A549 (cell line): ENCODE results near the gene SLC16A9. TPM values are rescaled to one million over a fixed set of nuclear protein-coding genes. Genes with fewer than 3 reads are reported as not detected.

Experiments
- ATAC-seq, 2 experiments: fragments of 200-7000 bp in 1 of 2; fragments of >200 bp in 1 of 2; cut with Nextera tagmentation in 1 of 2; cut with Tn5 transposase in 1 of 2; 3 replicates each; pipeline versions ENCODE4 v1.8.0 to v1.9.1; 2018 to 2020; ENCODE audit warnings: mild to moderate bottlenecking in 1 of 2, moderate library complexity in 1 of 2
- CTCF ChIA-PET: fragments of 300-600 bp; sonication (Branson Sonifier 250); formaldehyde crosslinking; extraction: SDS; loops from one replicate; lab custom pipeline; 2021; ENCODE audit warnings: antibody characterized with exemption, inconsistent platforms; lab: Yijun Ruan, JAX
- POLR2A ChIA-PET: fragments of 350-600 bp; formaldehyde crosslinking; extraction: SDS; loops from one replicate; lab custom pipeline; 2021; ENCODE audit warnings: antibody characterized with exemption, inconsistent platforms; lab: Yijun Ruan, JAX
- DNase-seq, 2 experiments: peaks; one replicate each; pipeline versions ENCODE4 v3.0.0 to v3.0.0-alpha.2; 2011 to 2016; ENCODE audit warnings: low read depth in 1 of 2, low spot score in 1 of 2
- FAIRE-seq: peaks from 2 replicates; lab custom pipeline; 2011; peaks lifted over from hg19 to GRCh38; lab: Jason Lieb, UNC
- H3K27ac ChIP-seq, 2 experiments: fragments of >200 bp; sonication (Bioruptor Twin); formaldehyde crosslinking; 3 replicates each; pipeline ENCODE4 v1.5.1; 2016 to 2017
- H3K4me1 ChIP-seq: fragments of >200 bp; sonication (Bioruptor Twin); formaldehyde crosslinking; 3 replicates; pipeline ENCODE4 v1.6.1; 2016
- H3K4me2 ChIP-seq: fragments of >200 bp; sonication (Bioruptor Twin); formaldehyde crosslinking; 3 replicates; pipeline ENCODE4 v1.6.1; 2016
- H3K4me3 ChIP-seq: fragments of >200 bp; sonication (Bioruptor Twin); formaldehyde crosslinking; 3 replicates; pipeline ENCODE4 v1.5.1; 2016
- H3K9me3 ChIP-seq: fragments of >200 bp; sonication (Bioruptor Twin); formaldehyde crosslinking; 3 replicates; pipeline ENCODE4 v1.6.1; 2016
- CBX2 ChIP-seq: fragments of 200-600 bp; sonication (generic); IDR thresholded peaks from 2 replicates; pipeline ENCODE4 v1.6.1; 2016; ENCODE audit warnings: low read depth, mild to moderate bottlenecking, borderline replicate concordance
- CBX8 ChIP-seq: fragments of 200-600 bp; sonication (generic); IDR thresholded peaks from 2 replicates; pipeline ENCODE4 v1.6.1; 2016
- CEBPB ChIP-seq, 2 experiments: fragments of >200 bp in 1 of 2; sonication (Bioruptor Twin) in 1 of 2; formaldehyde crosslinking in 1 of 2; IDR thresholded peaks; 2 replicates each; pipeline ENCODE4 v1.6.1; 2012 to 2016
- CHD2 ChIP-seq: fragments of 150-350 bp; IDR thresholded peaks from 2 replicates; pipeline ENCODE4 v1.6.1; 2014; ENCODE audit warnings: low read length; ENCODE audit not compliant: partially characterized antibody
- EHMT2 ChIP-seq: fragments of 200-600 bp; sonication (generic); IDR thresholded peaks from 2 replicates; pipeline ENCODE4 v1.6.1; 2016; ENCODE audit warnings: antibody characterized with exemption, low read depth, mild to moderate bottlenecking, moderate library complexity
- EP300 ChIP-seq, 2 experiments: fragments of >200 bp; sonication (Bioruptor Twin); formaldehyde crosslinking; IDR thresholded peaks; 2 replicates in 1 of 2; 3 replicates in 1 of 2; pipeline ENCODE4 v1.6.1; 2016 to 2017
- ESRRA ChIP-seq: fragments of 150-350 bp; IDR thresholded peaks from 2 replicates; pipeline ENCODE4 v1.6.1; 2014; ENCODE audit warnings: mild to moderate bottlenecking, low read length, borderline replicate concordance
- FOSL2 ChIP-seq, 2 experiments: fragments of 450-650 bp in 1 of 2; fragments of >200 bp in 1 of 2; sonication (Bioruptor Twin) in 1 of 2; formaldehyde crosslinking; IDR thresholded peaks; 2 replicates each; pipeline versions ENCODE4 v1.5.0 to v1.6.1; 2016 to 2020; ENCODE audit warnings: mild to moderate bottlenecking in 1 of 2, moderate library complexity in 1 of 2
- FOXS1 ChIP-seq: fragments of 250-450 bp; sonication (Bioruptor Pico); IDR thresholded peaks from 2 replicates; pipeline ENCODE4 v1.5.0; 2020; ENCODE audit warnings: mild to moderate bottlenecking, moderate library complexity
- GATA3 ChIP-seq: IDR thresholded peaks from 2 replicates; pipeline ENCODE4 v1.6.1; 2012; ENCODE audit warnings: borderline replicate concordance
- HDAC2 ChIP-seq: fragments of 200-600 bp; sonication (generic); IDR thresholded peaks from 2 replicates; pipeline ENCODE4 v1.6.1; 2016
- HOXB5 ChIP-seq: fragments of 250-450 bp; sonication (Bioruptor Pico); IDR thresholded peaks from 2 replicates; pipeline ENCODE4 v1.5.0; 2020; ENCODE audit warnings: mild to moderate bottlenecking, moderate library complexity
- KDM1A ChIP-seq: fragments of 200-600 bp; sonication (generic); IDR thresholded peaks from 2 replicates; pipeline ENCODE4 v1.6.1; 2016; ENCODE audit warnings: low read depth, mild to moderate bottlenecking
- MAZ ChIP-seq: fragments of 150-350 bp; IDR thresholded peaks from 2 replicates; pipeline ENCODE4 v1.6.1; 2014; ENCODE audit warnings: antibody characterized with exemption, low read depth, low read length, borderline replicate concordance
- NFE2L2 ChIP-seq: fragments of 150-350 bp; conservative IDR thresholded peaks from 2 replicates; pipeline ENCODE4 v1.6.1; 2014; ENCODE audit warnings: low read length
- NPAS2 ChIP-seq: fragments of 250-450 bp; sonication (Bioruptor Pico); IDR thresholded peaks from 2 replicates; pipeline ENCODE4 v1.8.0; 2022; ENCODE audit warnings: mild to moderate bottlenecking, moderate library complexity, borderline replicate concordance
- PHF8 ChIP-seq: fragments of 200-600 bp; sonication (generic); IDR thresholded peaks from 2 replicates; pipeline ENCODE4 v1.6.1; 2016; ENCODE audit warnings: low read depth, mild to moderate bottlenecking, antibody characterized with exemption, moderate library complexity, borderline replicate concordance
- RARB ChIP-seq: fragments of 250-450 bp; sonication (Bioruptor Pico); IDR thresholded peaks from 2 replicates; pipeline ENCODE4 v1.8.0; 2021; ENCODE audit warnings: mild to moderate bottlenecking, moderate library complexity
- RCOR1 ChIP-seq: fragments of 150-350 bp; IDR thresholded peaks from 2 replicates; pipeline ENCODE4 v1.6.1; 2014; ENCODE audit warnings: antibody characterized with exemption, low read length, low read depth
- RFX5 ChIP-seq: fragments of 450-650 bp; IDR thresholded peaks from 2 replicates; pipeline ENCODE4 v1.7.1; 2014; ENCODE audit warnings: antibody characterized with exemption, mild to moderate bottlenecking, moderate library complexity
- SREBF2 ChIP-seq: fragments of 450-650 bp; IDR thresholded peaks from 2 replicates; pipeline ENCODE4 v1.6.1; 2014; ENCODE audit warnings: mild to moderate bottlenecking, moderate library complexity
- ZC3H11A ChIP-seq: fragments of 450-650 bp; IDR thresholded peaks from 2 replicates; pipeline ENCODE4 v1.6.1; 2014; ENCODE audit warnings: antibody characterized with exemption, mild to moderate bottlenecking
- WGBS: methylation state at CpG from one replicate; pipeline ENCODE4 v1.1.6; 2017; ENCODE audit errors: missing lambda C conversion rate; 5-methylcytosine and 5-hydroxymethylcytosine counted together
- polyA plus RNA-seq, 4 experiments: library from polyadenylated mRNA; depleted of rRNA in 3 of 4; stranded (reverse); fragments of >200 nt; fragmentation: RNase III in 1 of 4; extraction: RNeasy Plus Mini Kit Qiagen cat#74134 plus additional on column Dnase treatment in 1 of 4; gene quantifications; 2 replicates in 3 of 4; 3 replicates in 1 of 4; pipeline ENCODE4 v1.2.3, GENCODE V29; 2011 to 2017
- TF ChIP-seq, protein P1 (sequence below): IDR thresholded peaks from 2 replicates; pipeline ENCODE4 v1.6.1; 2012
- TF ChIP-seq, protein P2 (sequence below): IDR thresholded peaks from 2 replicates; pipeline ENCODE4 v1.6.1; 2012
- TF ChIP-seq, protein P3 (sequence below): fragments of 200-600 bp; sonication (generic); IDR thresholded peaks from 2 replicates; pipeline ENCODE4 v1.6.1; 2016; ENCODE audit warnings: antibody characterized with exemption, mild to moderate bottlenecking, moderate library complexity
- TF ChIP-seq, protein P4 (sequence below): IDR thresholded peaks from 2 replicates; pipeline ENCODE4 v1.6.1; 2012; ENCODE audit warnings: low read depth, borderline replicate concordance
- TF ChIP-seq, protein P5 (sequence below): fragments of 450-650 bp; IDR thresholded peaks from 2 replicates; pipeline ENCODE4 v1.6.1; 2014; ENCODE audit warnings: antibody characterized with exemption
- TF ChIP-seq, protein P6 (sequence below): fragments of >200 bp; sonication (Bioruptor Twin); formaldehyde crosslinking; IDR thresholded peaks from 3 replicates; pipeline ENCODE4 v1.5.1; 2016

SLC16A9 gene
- polyA plus RNA-seq, 2 of the 4 experiments (the other 2 are of a cell fraction), result 0.04 to 0.49 TPM

DNA sequence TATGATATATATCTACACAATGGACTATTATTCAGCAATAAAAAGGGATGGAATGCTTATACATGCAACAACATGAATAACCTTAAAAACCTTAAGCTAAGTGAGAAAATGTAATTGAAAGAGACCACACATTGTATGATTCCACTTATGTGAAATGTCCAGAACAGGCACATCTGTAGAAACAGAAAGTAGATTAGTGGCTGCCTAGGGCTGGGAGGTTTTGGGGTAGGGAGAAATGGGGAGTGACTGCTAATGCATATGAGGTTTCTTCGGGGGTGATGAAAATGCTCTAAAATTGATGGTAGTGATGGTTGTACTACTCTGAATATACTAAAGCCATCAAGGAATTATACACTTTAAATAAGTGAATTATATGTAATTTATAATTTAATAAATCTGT, 14.7 kb downstream of the SLC16A9 start:
- no peak for DNase-seq
- TF ChIP-seq PHF8 (no peak), RCOR1 (no peak), GATA3 (no peak), HOXB5 (CRISPR knock-in tag) (no peak), CBX2 (no peak), CBX8 (no peak), ESRRA (no peak), RFX5 (no peak), NFE2L2 (no peak)
- TF ChIP-seq, protein P1, sequence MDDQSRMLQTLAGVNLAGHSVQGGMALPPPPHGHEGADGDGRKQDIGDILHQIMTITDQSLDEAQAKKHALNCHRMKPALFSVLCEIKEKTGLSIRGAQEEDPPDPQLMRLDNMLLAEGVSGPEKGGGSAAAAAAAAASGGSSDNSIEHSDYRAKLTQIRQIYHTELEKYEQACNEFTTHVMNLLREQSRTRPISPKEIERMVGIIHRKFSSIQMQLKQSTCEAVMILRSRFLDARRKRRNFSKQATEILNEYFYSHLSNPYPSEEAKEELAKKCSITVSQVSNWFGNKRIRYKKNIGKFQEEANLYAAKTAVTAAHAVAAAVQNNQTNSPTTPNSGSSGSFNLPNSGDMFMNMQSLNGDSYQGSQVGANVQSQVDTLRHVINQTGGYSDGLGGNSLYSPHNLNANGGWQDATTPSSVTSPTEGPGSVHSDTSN, result no peak
- TF ChIP-seq, protein P2, sequence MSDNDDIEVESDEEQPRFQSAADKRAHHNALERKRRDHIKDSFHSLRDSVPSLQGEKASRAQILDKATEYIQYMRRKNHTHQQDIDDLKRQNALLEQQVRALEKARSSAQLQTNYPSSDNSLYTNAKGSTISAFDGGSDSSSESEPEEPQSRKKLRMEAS, result no peak
- TF ChIP-seq, all 56 proteins: peak for 0
- WGBS, result 4% methylated on average over 1 of the region's 1 CpG
- ChIA-PET CTCF (interaction anchor here (0.5 kb wide), 1 partner anchor 55 kb away, joined by 3 read pairs; no protein-coding TSS in a partner anchor), POLR2A (no interaction called here)
- ATAC-seq (no peak), FAIRE-seq (no peak)
- Histone ChIP-seq H3K4me1 (no peaks in the 10 kb centered on the region), H3K9me3 (no peaks in the 10 kb centered on the region), H3K27ac (no peak overlapping the region), H3K4me3 (no peak overlapping the region), H3K4me2 (no peak overlapping the region)

DNA sequence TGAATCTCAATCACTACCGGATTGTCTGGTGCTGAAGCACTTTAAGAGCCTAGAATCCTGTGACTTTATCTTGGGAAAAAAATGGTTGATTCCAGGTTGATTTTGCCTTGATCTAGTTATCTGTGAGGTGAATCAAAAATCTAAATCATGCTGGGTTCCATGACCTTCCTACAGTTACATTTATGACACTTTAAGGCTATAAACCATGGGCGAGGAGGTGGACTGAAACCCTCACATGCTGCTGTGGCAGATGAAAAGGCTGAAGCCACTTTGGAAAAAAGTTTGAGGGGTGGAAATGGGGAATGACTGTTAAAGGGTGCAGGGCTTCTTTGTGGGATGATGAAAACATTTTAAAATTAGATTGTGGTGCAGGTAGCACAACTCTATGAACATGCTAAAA, 17.5 kb downstream of the SLC16A9 start:
- H3K4me3 ChIP-seq, result no peak overlapping the region
- FAIRE-seq (no peak), ATAC-seq (no peak), DNase-seq (no peak)
- H3K4me1 ChIP-seq, result no peaks in the 10 kb centered on the region
- ChIA-PET CTCF (interaction anchor here (0.6 kb wide), 1 partner anchor 1800 kb away, joined by 3 read pairs; no protein-coding TSS in a partner anchor), POLR2A (no interaction called here)
- WGBS, result 18% methylated on average over 2 of the region's 2 CpGs
- H3K4me2 ChIP-seq, result no peak overlapping the region
- no peak overlapping the region for H3K27ac ChIP-seq
- TF ChIP-seq, protein P1, result no peak
- TF ChIP-seq CHD2 (no peak), ZC3H11A (no peak), EHMT2 (no peak), CBX8 (no peak), FOSL2 (IDR thresholded peaks at IDR 0.05) (no peak), FOSL2 (CRISPR knock-in tag; IDR thresholded peaks at IDR 0.05) (no peak), KDM1A (no peak), FOXS1 (CRISPR knock-in tag) (no peak), SREBF2 (no peak), RARB (CRISPR knock-in tag) (no peak), RFX5 (no peak), EP300 (IDR thresholded peaks at IDR 0.05) (no peak), HDAC2 (no peak), NPAS2 (CRISPR knock-in tag) (no peak), MAZ (no peak), CEBPB (IDR thresholded peaks at IDR 0.05) (no peak)
- TF ChIP-seq, protein P3, sequence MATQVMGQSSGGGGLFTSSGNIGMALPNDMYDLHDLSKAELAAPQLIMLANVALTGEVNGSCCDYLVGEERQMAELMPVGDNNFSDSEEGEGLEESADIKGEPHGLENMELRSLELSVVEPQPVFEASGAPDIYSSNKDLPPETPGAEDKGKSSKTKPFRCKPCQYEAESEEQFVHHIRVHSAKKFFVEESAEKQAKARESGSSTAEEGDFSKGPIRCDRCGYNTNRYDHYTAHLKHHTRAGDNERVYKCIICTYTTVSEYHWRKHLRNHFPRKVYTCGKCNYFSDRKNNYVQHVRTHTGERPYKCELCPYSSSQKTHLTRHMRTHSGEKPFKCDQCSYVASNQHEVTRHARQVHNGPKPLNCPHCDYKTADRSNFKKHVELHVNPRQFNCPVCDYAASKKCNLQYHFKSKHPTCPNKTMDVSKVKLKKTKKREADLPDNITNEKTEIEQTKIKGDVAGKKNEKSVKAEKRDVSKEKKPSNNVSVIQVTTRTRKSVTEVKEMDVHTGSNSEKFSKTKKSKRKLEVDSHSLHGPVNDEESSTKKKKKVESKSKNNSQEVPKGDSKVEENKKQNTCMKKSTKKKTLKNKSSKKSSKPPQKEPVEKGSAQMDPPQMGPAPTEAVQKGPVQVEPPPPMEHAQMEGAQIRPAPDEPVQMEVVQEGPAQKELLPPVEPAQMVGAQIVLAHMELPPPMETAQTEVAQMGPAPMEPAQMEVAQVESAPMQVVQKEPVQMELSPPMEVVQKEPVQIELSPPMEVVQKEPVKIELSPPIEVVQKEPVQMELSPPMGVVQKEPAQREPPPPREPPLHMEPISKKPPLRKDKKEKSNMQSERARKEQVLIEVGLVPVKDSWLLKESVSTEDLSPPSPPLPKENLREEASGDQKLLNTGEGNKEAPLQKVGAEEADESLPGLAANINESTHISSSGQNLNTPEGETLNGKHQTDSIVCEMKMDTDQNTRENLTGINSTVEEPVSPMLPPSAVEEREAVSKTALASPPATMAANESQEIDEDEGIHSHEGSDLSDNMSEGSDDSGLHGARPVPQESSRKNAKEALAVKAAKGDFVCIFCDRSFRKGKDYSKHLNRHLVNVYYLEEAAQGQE, result no peak
- TF ChIP-seq, protein P4, sequence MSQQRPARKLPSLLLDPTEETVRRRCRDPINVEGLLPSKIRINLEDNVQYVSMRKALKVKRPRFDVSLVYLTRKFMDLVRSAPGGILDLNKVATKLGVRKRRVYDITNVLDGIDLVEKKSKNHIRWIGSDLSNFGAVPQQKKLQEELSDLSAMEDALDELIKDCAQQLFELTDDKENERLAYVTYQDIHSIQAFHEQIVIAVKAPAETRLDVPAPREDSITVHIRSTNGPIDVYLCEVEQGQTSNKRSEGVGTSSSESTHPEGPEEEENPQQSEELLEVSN, result no peak
- TF ChIP-seq, protein P5, sequence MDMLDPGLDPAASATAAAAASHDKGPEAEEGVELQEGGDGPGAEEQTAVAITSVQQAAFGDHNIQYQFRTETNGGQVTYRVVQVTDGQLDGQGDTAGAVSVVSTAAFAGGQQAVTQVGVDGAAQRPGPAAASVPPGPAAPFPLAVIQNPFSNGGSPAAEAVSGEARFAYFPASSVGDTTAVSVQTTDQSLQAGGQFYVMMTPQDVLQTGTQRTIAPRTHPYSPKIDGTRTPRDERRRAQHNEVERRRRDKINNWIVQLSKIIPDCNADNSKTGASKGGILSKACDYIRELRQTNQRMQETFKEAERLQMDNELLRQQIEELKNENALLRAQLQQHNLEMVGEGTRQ, result no peak
- TF ChIP-seq, protein P6, sequence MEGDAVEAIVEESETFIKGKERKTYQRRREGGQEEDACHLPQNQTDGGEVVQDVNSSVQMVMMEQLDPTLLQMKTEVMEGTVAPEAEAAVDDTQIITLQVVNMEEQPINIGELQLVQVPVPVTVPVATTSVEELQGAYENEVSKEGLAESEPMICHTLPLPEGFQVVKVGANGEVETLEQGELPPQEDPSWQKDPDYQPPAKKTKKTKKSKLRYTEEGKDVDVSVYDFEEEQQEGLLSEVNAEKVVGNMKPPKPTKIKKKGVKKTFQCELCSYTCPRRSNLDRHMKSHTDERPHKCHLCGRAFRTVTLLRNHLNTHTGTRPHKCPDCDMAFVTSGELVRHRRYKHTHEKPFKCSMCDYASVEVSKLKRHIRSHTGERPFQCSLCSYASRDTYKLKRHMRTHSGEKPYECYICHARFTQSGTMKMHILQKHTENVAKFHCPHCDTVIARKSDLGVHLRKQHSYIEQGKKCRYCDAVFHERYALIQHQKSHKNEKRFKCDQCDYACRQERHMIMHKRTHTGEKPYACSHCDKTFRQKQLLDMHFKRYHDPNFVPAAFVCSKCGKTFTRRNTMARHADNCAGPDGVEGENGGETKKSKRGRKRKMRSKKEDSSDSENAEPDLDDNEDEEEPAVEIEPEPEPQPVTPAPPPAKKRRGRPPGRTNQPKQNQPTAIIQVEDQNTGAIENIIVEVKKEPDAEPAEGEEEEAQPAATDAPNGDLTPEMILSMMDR, result no peak
- H3K9me3 ChIP-seq, result no peaks in the 10 kb centered on the region
